Measurements from ENCODE around the gene PTPRF.

Gene PTPRF

DNA sequence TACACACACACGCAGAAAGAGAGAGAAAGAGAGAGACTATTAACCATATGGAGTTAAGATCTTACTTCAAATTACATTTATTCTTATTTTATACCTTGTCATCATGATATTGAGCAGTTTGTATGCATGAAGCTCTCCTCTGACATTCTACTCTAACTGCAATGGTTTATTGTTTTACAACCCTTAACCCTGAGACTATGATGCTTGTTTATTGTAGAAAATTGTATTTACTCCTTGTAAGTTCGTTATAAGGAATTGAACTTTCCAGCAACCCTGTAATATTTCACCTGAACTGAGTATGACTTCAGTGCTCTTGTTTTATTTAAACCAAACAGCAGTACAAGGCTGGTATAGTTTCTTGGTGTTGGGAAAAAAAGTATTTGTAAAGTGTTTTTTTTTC lies 18.6 kb upstream of the PTPRF start:
- in situ Hi-C loops (cut with MboI; ENCODE audit: low sequenced_read_pairs): no loop called here

DNA sequence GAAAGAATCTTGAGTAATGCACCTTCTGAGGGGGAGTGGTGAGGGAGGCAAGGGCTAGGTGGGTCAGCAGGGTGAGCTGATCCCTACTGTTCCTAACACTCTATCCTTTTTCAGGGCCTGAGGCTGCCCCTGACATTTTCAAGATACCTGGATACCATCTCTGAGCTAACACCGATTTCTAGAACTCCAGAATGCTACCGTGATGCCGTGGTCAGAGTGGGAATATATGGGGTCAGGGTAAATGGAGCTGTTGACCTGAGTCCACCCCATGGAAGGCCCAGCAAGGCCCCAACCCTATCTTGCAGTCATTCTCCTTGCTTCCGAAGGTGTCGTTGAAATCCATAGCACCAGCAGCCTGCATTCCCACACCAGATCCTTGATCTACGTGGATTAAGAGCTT lies 18.0 kb upstream of the PTPRF start:
- in situ Hi-C loops (cut with MboI; ENCODE audit: low sequenced_read_pairs): no loop called here

DNA sequence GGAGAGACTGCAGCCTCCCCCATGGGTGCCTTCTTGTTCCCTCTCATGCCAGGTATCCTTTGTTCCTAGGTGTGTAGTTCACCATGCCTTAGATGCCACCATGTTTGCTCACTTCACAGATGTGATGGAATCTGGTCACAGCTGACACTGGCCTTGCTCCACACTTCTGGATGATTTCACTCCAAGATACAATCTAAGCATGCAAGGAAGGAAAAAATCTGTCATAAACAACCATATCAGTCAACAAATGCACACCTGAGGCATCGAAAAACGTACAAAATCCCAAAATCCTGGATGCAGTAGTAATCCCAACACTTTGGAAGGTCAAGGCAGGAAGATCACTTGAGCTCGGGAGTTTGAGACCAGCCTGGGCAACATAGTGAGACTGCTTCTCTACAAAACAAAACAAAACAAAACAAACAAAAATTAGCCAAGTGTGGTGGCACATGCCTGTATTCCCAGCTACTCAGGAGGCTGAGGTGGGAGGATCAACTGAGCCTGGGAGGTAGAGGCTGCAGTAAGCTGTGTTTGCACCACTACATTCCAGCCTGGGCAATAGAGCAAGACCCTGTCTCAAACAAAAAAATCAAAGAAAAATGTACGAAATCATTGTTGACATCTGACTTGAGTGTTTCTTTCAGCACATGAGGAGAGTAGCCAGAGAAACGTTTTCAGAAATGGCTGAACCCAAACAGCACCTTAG lies 17.1 kb upstream of the PTPRF start:
- in situ Hi-C loops (cut with MboI; ENCODE audit: low sequenced_read_pairs): no loop called here

DNA sequence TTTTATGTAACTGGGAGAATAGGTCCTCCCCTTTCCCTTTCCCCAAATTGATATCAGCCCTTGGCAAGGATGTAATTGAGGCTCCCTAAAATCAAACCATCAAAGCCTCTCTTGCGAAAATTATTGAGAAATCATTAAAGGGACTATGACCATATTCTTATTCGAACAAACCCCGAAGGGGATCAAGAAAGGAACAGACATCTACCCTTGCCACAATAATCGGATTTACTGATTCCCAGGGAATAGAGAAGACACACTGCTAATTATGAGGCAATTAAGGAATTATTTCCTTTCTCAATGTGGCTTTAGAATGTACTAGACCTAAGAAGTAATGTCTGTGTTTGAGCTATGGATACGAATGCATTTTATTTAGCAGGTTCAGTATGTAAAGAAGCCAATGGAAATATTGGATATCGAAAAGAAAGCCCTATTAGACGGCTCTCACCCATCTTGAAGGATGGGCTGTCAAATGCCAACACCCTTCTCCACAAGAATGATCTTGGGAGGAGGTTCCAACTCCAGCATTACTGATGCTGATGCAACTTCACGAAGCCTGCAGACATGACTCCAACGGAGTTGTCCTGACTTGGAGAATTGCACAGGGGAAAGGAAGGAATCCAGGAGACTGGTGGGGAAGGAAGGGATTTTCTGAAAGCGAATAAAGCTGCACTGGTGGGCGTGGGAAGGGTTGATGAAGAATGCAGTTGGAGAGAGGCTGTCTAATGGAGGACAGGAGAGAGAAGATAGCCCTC lies 11.6 kb upstream of the PTPRF start:
- in situ Hi-C loops (cut with MboI; ENCODE audit: low sequenced_read_pairs): no loop called here

DNA sequence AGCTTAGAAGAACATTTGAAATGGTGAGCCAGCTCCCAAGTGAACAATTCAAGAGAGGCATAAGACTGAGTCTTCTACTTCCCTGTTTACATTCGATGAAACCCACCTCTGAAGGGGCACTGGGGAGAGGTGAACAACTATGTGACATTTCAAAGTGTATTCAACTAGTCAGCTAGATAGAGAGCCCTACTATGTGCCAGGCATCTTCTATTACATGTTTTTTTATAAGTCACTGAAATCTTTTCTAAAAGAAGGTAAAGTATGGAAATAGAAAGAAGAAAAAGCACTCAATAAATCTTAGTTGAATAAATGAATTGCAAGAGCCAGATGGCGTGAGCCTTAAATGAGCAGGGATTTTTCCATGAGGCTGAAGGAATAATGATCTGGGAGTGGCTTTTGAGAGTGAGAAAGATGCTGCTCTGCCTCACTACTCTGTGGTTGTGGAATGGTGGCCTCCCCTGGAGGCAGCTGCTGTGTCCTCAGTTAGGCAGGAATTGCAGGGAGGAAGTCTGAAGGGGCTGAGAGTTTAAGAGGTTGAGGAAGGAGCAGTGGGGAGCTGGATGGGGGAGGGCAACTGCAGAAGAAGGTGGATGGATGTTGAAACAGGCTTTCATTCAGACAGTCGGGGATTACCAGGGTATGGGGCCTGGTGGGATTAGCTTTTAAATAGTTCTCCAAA lies 10.4 kb upstream of the PTPRF start:
- in situ Hi-C loops (cut with MboI; ENCODE audit: low sequenced_read_pairs): no loop called here

DNA sequence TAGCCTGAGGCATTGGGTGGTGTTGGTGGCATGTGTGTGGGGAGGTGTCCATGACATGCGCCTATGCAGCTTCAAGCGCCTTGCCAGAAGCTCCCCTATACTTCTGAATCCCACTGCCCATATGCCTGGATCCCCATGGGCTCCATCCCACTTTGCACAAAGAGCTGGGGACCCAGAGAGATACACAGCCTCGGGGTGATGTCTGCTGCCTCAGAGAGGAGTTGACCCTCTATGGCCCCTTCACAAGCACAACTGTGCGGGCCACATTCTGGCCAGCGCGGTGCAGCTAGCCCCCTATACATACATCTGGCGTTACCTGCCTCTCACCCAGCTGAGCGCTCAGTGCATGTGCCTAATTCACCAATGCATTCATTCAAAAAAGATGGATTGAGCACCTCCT lies 9.6 kb upstream of the PTPRF start:
- in situ Hi-C loops (cut with MboI; ENCODE audit: low sequenced_read_pairs): no loop called here

DNA sequence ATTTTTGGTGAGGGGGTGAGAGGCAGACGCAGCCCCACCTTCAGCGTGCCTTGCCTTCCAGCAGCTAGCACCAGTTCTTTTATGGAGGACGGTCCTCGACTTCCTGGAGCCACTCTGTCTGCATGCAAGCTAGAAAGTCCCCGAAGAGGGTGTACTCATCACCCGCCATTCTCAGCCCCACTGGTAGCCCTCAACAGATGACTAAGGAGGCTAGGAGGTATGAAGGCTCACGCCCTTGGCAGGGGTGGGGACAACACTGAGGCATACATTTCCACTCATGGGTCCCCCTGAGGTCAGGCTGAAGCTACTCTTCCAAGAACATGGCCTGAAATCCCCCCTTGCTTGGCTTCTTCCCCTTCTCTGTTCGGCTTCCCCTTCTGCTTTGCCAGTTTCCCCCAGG lies 8.9 kb upstream of the PTPRF start:
- in situ Hi-C loops (cut with MboI; ENCODE audit: low sequenced_read_pairs): no loop called here

DNA sequence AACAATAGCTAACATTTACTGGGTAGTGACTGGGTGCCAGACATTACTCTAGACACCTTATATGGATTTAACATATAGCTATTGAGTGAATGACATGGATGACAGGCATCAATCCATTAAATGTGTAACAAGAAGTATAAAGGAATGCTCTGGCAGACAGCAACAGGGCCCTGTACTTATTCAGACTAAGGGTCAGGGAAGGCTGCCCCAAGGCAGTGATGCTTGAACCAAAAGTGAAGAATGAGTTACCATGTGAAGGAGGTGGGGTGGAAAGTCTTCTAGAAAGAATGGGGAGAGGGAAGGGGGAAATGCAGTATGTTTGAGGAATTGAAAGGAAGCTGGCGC lies 8.3 kb upstream of the PTPRF start:
- in situ Hi-C loops (cut with MboI; ENCODE audit: low sequenced_read_pairs): no loop called here

DNA sequence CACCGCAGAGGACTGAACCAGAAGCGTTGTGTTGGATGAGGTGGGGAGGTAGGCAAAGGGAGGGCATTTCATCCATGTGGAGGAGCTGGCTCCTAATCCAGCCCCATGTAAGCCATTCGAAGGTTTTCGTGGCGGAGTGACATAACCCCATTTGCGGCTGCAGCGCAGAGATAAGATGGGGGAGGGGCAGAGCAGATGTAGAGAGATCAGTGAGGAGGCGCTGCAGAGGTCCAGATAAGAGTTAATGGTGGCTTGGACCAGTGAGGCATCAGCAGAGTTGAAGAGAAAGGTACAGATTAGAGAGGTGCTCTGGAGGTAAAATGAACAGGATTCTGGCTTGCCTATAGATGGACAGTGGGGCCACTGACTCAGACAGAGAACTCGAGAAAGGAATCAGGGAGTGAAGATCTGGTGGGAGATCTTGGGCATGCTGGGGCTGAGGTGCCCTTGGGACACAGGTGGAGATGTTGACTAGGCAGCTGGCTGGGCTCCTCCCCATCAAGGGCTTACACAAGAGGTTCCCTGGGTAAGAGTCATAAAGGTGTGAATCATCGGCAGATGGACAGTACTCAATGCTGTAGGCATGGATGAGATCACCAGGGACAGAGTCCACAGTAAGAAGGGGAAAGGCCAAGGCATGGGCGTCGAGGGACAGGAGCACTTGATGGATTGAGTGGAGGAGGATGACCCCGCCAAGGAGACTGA lies 7.8 kb upstream of the PTPRF start:
- in situ Hi-C loops (cut with MboI; ENCODE audit: low sequenced_read_pairs): no loop called here

DNA sequence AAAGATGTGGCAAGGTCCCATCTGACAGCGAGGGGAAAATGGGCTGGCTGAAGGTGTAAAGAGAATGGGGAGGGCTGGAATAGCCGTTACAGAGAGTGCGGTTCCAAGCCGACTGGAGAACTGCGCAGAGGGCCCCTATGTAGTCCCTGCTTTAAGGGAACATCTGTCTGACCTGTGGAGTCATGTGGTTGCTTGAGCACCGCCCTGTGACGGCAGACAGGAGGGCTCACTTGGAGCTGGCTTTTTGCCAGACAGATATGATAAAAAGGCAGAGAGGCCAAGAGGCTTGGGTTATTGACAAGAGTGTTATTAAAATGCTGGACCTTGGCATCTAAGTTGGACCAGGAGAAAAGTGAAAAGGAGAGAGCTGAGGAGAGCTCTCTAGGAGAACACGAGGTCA lies 5.9 kb upstream of the PTPRF start:
- in situ Hi-C loops (cut with MboI; ENCODE audit: low sequenced_read_pairs): no loop called here

DNA sequence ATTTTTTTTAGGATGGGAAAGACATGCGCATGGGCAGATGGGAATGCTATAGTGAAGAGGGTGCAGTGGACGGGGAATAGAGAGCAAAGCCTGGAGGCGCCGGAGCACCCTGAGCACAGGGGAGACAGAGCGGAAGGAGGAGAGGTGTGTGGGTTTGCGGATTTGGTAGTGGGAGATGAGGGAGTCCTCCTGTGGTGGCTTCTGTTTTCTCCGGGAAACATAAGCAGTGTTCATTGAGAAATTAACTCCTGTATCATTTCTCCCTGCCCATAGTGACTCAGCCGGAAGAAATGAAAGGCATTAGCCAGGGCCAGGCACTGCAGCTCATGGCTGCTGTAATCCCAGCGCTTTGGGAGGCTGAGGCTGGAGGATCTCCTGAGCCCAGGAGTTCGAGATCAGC lies 4.7 kb upstream of the PTPRF start:
- in situ Hi-C loops (cut with MboI; ENCODE audit: low sequenced_read_pairs): no loop called here

DNA sequence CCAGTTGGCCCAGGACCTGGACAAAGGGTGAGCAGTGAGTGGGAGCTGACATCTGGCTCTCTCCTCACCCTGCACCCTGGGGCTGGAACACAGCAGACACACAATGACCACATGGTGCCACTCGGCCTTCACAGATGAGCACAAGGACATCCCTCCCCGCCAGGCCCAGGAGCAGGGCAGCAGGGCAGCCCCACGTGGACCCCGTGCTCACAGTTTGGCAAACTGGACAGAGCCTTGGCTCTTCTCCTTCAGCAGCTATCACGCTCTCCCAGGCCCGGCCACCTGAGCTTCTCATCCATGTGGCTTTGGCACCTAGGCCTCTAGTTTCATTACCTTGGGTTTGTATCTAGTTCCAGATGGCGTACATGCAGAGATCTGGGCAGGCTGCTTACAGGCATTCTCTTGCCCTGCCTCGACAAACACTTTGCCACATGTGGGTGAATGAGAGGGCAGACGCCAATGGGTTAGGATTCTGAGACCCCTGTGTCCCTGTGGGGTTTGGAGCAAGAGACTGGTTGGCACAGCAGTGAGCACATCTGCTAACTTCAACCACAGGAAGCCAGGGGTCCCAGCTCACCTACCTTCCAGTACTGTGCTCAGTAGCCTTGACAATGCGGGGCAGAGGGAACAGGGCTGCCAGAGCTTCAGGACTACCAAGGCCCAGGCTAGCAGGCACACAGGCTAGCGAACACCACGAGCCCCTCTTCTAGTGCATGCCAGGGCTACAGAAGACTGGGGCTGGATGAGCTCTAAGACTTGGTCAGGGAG lies 3.4 kb upstream of the PTPRF start:
- in situ Hi-C loops (cut with MboI; ENCODE audit: low sequenced_read_pairs): no loop called here

DNA sequence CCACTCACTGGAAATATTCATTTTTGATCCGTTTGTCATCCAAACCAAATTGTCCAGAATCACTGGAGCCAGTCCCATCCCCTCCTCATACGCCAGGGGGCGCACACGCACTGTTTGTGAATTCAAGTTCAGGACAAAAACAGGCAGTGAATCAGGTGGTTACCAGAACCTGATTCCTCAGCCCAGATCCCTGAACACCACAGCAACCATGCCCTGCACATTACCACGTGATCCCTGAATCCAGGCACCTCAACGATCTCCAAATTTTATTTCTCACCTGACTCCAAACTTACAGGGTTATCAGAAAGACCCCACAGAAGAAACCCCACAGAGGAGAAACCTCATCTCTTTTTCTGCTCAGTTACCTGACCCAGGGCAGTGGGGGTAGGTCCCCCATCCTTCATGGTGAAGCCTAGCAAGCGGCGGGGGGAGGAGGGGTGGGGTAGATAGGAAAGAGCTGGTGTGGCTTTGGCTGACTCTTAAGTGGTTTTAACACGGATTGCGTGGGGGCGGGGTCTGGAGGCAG lies 1.4 kb upstream of the PTPRF start:
- in situ Hi-C loops (cut with MboI; ENCODE audit: low sequenced_read_pairs): no loop called here

DNA sequence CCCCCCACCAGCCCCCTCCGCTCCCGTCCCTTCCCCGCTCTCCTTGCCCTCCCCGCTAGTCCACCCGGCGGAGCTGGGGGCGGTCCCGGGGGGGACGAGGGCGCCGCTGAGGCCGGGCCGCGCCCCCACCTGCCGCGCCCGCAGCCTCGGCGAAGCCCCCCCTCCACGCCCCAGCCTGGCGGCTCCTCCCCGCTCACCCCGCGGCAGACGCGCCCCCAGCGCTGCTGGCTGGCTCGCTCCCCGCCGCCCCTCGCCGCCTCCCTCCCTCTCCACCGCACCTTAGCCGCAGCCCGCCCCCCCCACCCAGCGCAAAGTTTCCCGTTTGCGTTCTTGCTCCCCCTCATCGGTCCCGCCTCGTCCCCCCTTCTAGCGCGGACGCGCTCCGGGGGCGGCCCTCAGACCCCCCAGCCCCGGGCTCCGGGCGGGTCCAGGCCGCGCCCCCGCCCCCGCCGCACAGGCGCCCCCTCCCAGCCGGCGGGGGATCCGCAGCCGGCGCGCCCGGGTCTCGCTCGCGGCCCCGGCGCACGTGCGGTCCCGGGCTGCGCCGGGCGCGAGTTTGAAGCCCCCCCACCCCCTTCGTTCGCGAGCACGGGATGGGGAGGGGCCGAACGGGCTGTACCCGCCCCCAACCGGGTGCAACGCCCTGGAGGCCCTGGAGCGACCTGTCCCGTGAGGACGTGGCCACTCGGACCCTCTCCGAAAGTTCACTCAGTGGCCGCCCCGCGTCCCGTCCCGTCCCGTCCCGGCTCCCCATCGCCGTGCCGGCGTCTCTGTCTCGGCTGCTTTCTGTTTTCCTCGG lies 623 bp downstream of the PTPRF start:
- in situ Hi-C loops (cut with MboI; ENCODE audit: low sequenced_read_pairs): no loop called here

DNA sequence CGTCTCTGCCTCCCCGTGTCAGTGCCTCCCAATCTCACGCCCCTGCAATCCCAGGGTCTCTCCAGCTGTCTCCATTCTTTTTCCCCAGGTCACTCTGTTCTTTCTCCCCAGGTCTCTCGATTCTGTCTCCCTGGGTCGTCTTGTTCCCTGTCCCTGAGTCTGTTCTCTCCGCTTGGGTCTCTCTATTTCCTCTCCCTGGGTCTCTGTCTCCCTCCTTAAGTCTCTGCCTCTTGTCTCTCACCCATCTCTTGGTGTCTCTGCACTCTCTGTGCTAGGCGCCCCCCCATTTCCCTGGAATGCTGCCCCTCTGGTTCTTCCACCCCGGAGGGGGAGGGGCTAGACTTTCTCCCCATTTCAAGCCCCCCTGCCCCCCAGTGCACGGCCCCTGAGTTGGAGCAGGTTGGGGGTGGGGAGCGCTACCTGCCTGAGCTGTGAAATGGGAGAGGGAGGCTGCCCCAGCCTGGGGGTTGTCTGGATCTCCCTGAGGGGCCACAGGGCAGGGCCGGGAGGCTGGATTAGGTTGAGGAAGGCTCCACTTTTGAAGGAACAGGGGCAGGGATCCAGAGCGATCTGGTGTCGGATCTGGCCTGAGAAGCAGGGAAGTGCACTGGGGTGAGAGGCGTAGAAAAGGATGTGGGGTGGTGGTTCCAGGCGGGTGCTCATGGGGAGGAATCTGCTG lies 1.4 kb downstream of the PTPRF start:
- in situ Hi-C loops (cut with MboI; ENCODE audit: low sequenced_read_pairs): no loop called here

DNA sequence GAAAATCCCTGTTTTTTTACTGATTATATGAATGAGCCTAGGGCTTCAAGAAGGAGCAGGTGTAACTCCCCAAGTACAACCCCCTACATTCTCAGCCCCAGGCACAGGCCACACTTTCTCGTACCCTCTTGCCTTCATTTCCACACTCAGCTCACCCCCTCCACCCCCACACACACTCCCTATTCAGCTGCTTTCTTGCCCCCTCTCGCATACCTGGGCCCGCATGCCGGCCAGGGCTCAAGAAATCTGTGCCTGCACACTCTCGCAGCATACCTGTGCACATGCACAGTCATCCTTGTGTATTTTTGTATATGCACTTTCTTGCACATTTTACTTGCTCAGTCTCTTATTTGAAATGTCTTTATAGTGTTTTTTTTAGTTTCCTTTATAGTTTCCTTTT lies 2.0 kb downstream of the PTPRF start:
- in situ Hi-C loops (cut with MboI; ENCODE audit: low sequenced_read_pairs): no loop called here

DNA sequence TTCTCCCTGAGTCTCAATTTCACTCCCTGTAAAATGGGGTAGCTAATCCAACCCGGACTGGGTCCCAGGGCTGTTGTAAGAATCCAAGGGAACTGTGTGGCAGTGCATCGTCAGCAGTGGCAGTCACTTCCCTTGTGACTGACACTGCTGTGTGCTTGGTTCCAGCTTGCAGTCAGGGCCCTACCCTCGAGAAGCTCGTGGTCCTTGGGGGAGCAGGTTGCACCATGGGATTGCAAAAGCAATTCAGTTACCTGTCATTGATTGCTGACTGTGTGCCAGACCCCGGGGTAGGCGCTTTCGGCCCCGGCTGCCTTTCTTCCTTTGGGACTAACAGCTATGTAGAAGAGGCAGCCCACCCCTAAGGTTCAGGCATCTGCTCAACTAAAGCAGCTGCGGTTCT lies 2.9 kb downstream of the PTPRF start:
- in situ Hi-C loops (cut with MboI; ENCODE audit: low sequenced_read_pairs): no loop called here

DNA sequence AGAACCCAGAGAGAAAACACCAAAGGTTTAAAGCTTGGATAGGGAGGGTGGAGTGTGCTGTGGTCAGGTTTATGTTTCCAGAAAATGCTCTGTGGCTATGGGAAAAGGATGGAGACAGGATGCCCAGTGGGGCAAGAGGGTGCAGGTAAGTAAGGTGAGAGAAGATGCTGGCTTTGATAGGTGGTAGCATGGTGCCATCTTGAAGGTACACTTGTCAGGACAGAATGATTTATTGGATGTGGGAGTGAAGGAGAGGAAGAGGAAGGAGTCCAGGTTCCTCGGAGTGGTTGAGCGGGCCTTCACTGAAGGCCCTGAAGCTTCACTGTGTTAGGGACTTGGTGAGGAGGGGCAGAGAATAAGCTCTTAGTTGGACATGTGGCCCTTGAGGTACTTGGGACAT lies 3.6 kb downstream of the PTPRF start:
- in situ Hi-C loops (cut with MboI; ENCODE audit: low sequenced_read_pairs): no loop called here

DNA sequence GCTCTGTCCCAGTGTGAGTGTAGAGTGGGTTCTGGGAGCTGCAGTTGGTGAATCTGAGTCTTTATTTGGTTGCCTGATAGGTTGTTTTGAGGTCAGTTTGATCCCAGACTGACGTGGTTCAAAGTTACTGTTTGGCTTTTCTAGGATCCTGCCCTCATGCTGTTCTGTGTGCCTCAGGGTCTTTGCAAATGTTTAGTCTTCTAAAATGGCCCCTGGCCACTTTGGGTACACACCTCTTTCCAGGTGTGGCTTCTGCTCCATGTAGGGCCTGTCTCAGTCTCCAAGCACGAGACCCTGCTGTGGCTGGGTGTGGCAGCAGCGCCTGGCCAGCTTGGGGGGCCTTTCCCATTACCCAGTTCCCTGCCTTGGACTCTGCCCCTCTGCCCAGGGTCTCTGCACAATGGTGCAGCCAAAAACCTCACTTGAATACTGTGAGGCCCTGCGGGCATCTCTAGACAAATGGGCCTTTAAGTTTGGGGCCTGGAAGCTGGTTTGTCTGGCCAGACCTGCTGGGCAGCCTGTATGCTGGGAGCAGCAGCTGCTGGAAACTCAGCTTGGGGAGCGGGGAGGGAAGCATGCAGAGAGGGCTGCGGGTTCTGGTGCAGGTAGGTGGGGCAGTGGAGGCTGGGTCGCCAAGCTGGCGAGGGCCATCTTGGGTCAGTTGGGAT lies 5.6 kb downstream of the PTPRF start:
- in situ Hi-C loops (cut with MboI; ENCODE audit: low sequenced_read_pairs): no loop called here
